ENCODE results near the gene SMYD3. TPM values are rescaled to one million over a fixed set of nuclear protein-coding genes. Genes with fewer than 3 reads are reported as not detected.

SMYD3 gene
- total RNA-seq, 3 donors from 2014 or later: 16.8 to 28.8 (median 19.5) TPM

GRCh38 chr1:245810181-245810769 is 696.8 kb downstream of the SMYD3 start:
- Histone ChIP-seq H3K27ac (no peak overlapping the region), H3K9me3 (no peaks in the 10 kb centered on the region), H3K27me3 (no peaks in the 10 kb centered on the region), H3K4me1 (no peaks in the 10 kb centered on the region), H3K4me3 (no peak overlapping the region), H3K36me3 (no peaks in the 10 kb centered on the region)
- DNase-seq (ENCODE audit: low spot score in 2 of 2): no peak
- intact Hi-C loops (cut with DNase I; ENCODE audit: low total_unique reads): no loop called here
- no peak for TF ChIP-seq CTCF (IDR thresholded peaks at IDR 0.05)
- no peak for TF ChIP-seq POLR2A (IDR thresholded peaks at IDR 0.05)
- no peak for TF ChIP-seq POLR2AphosphoS5 (IDR thresholded peaks at IDR 0.05)

GRCh38 chr1:245809361-245809760 is 697.7 kb downstream of the SMYD3 start:
- DNase-seq (ENCODE audit: low spot score in 2 of 2): no peak
- Histone ChIP-seq H3K27me3 (no peaks in the 10 kb centered on the region), H3K4me3 (no peak overlapping the region), H3K27ac (no peak overlapping the region), H3K9me3 (no peaks in the 10 kb centered on the region), H3K4me1 (no peaks in the 10 kb centered on the region), H3K36me3 (no peaks in the 10 kb centered on the region)
- TF ChIP-seq POLR2AphosphoS5 (IDR thresholded peaks at IDR 0.05) (no peak), POLR2A (IDR thresholded peaks at IDR 0.05) (no peak), CTCF (IDR thresholded peaks at IDR 0.05) (no peak)
- intact Hi-C loops (cut with DNase I; ENCODE audit: low total_unique reads): no loop called here

DNA sequence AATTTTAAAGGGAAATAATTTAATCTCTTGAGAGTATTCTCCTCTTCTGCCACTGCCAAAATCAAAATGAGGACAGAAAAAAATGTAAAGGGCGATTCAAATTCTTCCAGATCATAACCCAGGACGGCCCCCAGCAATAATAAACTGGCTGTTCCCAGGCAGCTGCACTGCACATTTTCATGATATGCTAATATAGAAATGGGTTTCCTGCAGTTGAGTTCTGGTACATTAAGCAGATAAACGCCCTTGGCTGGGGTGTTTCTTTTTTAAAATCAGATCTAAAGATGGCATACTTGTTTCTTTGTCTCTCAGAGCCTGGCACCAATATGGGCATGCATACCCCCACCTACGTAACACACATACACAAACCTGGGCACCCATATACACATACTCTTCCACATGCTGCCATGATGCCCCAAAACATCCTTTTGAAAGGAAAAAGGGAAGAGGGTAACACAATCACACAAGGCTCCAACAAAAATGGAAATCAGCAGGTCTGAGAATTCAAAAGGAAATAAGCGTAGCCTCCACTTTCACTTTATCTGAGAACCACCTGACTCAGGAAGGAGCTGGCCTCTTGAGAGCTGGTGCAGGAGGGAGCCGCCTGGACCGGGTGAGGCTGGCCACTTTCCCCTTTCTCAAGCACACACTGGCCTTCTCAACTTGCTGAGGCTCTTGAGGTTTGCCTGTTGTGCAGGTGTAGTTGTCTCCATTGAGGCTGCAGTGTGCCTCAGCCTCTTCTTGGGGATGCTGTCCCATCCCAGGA is 698.9 kb downstream of the SMYD3 start:
- H3K27ac ChIP-seq: no peak overlapping the region

DNA sequence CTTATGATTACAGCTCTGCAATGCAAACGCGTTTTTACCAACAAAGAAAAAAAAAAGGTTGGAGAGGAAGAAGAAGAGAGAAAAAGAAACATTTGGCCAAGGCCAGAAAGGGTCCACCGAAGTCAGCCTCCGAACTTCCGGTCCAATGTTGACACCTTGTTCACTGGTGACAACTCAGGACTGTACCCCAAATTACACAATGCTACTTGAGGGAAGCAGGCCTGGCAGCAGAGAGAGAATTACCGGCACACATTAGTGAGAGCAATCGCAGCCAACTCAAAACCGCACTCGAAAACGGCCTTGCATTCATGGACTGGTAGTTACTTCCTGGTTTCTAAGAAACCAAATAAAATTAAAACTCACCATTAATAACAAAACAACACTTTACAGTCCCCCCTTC is 699.8 kb downstream of the SMYD3 start:
- H3K9me3 ChIP-seq: no peaks in the 10 kb centered on the region
- TF ChIP-seq POLR2A (IDR thresholded peaks at IDR 0.05): no peak
- no peaks in the 10 kb centered on the region for H3K4me1 ChIP-seq
- H3K27me3 ChIP-seq: no peaks in the 10 kb centered on the region
- no peak overlapping the region for H3K4me3 ChIP-seq
- H3K27ac ChIP-seq: no peak overlapping the region
- no peaks in the 10 kb centered on the region for H3K36me3 ChIP-seq
- intact Hi-C loops (cut with DNase I; ENCODE audit: low total_unique reads): no loop called here
- DNase-seq (ENCODE audit: low spot score in 2 of 2): no peak

More for the DNA sequence above, 698.9 kb downstream of the SMYD3 start:
- Histone ChIP-seq H3K27me3 (no peaks in the 10 kb centered on the region), H3K9me3 (no peaks in the 10 kb centered on the region), H3K36me3 (no peaks in the 10 kb centered on the region), H3K4me3 (no peak overlapping the region), H3K4me1 (no peaks in the 10 kb centered on the region)
- TF ChIP-seq POLR2AphosphoS5 (IDR thresholded peaks at IDR 0.05) (no peak), POLR2A (IDR thresholded peaks at IDR 0.05) (no peak), CTCF (IDR thresholded peaks at IDR 0.05) (no peak)
- no peak for DNase-seq (ENCODE audit: low spot score in 2 of 2)
- intact Hi-C loops (cut with DNase I; ENCODE audit: low total_unique reads): no loop called here

DNA sequence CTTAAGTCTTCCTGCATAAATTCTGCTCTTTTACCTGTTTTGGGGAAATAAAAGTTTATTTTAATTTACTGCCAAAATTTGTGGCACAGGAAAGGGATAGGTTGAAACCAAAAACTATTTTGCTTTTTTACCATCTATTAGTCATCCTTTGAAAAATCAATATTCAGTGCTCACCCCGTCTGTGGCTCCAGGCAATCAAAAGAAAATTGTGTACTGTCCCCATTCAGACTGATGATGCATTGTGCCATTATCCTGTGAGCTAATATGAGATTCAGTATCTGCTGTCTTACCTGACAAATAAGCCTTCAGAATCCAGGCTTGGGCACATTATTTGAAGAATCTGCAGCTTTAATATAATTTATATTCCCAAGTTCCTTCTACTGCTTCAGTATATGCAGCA is 701.5 kb downstream of the SMYD3 start:
- H3K27ac ChIP-seq: no peak overlapping the region
- H3K4me3 ChIP-seq: no peak overlapping the region
- no peaks in the 10 kb centered on the region for H3K9me3 ChIP-seq
- DNase-seq (ENCODE audit: low spot score in 2 of 2): no peak
- TF ChIP-seq POLR2AphosphoS5 (IDR thresholded peaks at IDR 0.05): no peak
- no peak for TF ChIP-seq CTCF (IDR thresholded peaks at IDR 0.05)
- no peak for TF ChIP-seq POLR2A (IDR thresholded peaks at IDR 0.05)
- no peaks in the 10 kb centered on the region for H3K27me3 ChIP-seq
- intact Hi-C loops (cut with DNase I; ENCODE audit: low total_unique reads): no loop called here
- no peaks in the 10 kb centered on the region for H3K36me3 ChIP-seq
- no peaks in the 10 kb centered on the region for H3K4me1 ChIP-seq
